Loucy (cell line): Measurements from ENCODE around the gene CHRNB4.

Experiments used
- CTCF ChIP-seq: fragments of 200-600 bp; sonication (generic); conservative IDR thresholded peaks from 2 replicates; pipeline ENCODE4 v1.5.1; 2014; ENCODE audit warnings: mild to moderate bottlenecking, antibody characterized with exemption, low read length
- EZH2phosphoT487 ChIP-seq: fragments of 200-600 bp; IDR thresholded peaks from 2 replicates; pipeline ENCODE4 v1.6.1; 2018; ENCODE audit warnings: antibody characterized with exemption, mild to moderate bottlenecking, moderate library complexity, borderline replicate concordance

GRCh38 chr15:78676424-78677110, 35.6 kb upstream of the CHRNB4 start:
- TF ChIP-seq CTCF (no peak), EZH2phosphoT487 (no peak)
